Ascending aorta (tissue), 2 donors: Measurements from ENCODE around the gene SLC38A11. TPM values are rescaled to one million over a fixed set of nuclear protein-coding genes. Genes with fewer than 3 reads are reported as not detected.
"Not testable (repeated sequence)": the region's sequence is repeated elsewhere in the genome, so short reads cannot be mapped to it uniquely, and the experiment has no call there.

ENCODE experiments used
- DNase-seq, 2 donors: peaks; one replicate each; pipeline ENCODE4 v3.0.0-alpha.2; 2019; ENCODE audit warnings: low spot score in 2 of 2
- H3K27ac ChIP-seq, 2 donors: fragments of 200-600 bp; sonication (generic); one replicate each; pipeline ENCODE4 v1.5.1; 2016 to 2017; ENCODE audit warnings: mild to moderate bottlenecking in 1 of 2
- H3K27me3 ChIP-seq: fragments of 200-600 bp; sonication (generic); one replicate; pipeline ENCODE4 v1.5.1; 2017
- H3K36me3 ChIP-seq, 2 donors: fragments of 200-600 bp; sonication (generic); one replicate each; pipeline ENCODE4 v1.5.1; 2016
- H3K4me1 ChIP-seq, 2 donors: fragments of 200-600 bp; sonication (generic); one replicate each; pipeline ENCODE4 v1.5.1; 2016 to 2017; ENCODE audit warnings: mild to moderate bottlenecking in 1 of 2
- H3K4me3 ChIP-seq, 2 donors: fragments of 200-600 bp; sonication (generic); one replicate each; pipeline ENCODE4 v1.5.1; 2016 to 2017; ENCODE audit warnings: mild to moderate bottlenecking in 1 of 2
- H3K9me3 ChIP-seq, 2 donors: fragments of 200-600 bp; sonication (generic); one replicate each; pipeline ENCODE4 v1.5.1; 2016
- CTCF ChIP-seq, 3 experiments: fragments of 200-600 bp in 2 of 3; fragments of 450-650 bp in 1 of 3; sonication (generic) in 2 of 3; IDR thresholded peaks; one replicate each; pipeline ENCODE4 v1.5.1; 2016 to 2019; ENCODE audit warnings: antibody characterized with exemption in 3 of 3, mild to moderate bottlenecking in 1 of 3, moderate library complexity in 1 of 3
- intact Hi-C: fragments of 100-400 bp; cut with DNase I; formaldehyde crosslinking; loops from one replicate; pipeline ENCODE4 v1.15.1; 2023
- total RNA-seq: library from RNA; depleted of rRNA; stranded (reverse); fragments of >200 nt; gene quantifications from one replicate; pipeline ENCODE4 v1.1.0, GENCODE V29; 2016

SLC38A11 gene
- total RNA-seq, 1 donor from 2014 or later: not detected

DNA sequence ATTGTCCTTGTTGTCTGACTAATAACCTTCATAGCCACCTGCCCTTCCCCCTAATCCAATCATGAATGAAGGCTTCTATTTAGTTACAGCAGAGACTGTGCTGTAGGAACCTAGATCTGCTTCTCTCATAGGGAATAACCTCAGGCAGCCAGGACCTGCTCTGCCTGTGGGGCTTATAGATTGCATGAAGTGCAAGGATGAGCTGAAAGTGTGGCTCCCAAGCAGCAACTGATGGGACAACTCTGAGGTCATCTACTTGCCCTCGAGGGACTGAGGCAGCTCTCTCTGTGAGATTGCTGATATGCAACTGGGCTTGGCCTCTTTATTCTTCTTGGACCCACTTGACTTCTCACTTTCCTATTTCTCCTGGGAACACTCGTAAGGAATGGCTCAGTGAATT is 23.8 kb upstream of the SLC38A11 start:
- no peak for TF ChIP-seq CTCF (IDR thresholded peaks at IDR 0.05)
- no peaks in the 10 kb centered on the region for H3K27me3 ChIP-seq
- intact Hi-C loops: no loop called here

GRCh38 chr2:164976875-164977470 is 21.6 kb upstream of the SLC38A11 start:
- intact Hi-C loops, H3K36me3 ChIP-seq, H3K4me3 ChIP-seq, H3K27ac ChIP-seq, H3K27me3 ChIP-seq, H3K9me3 ChIP-seq, H3K4me1 ChIP-seq, DNase-seq: not testable (repeated sequence)

More for the DNA sequence above, 23.8 kb upstream of the SLC38A11 start:
- Histone ChIP-seq H3K4me1 (peaks cover 2 to 9% of the 10 kb centered on the region in 2 donors), H3K36me3 (no peaks in the 10 kb centered on the region), H3K9me3 (no peaks in the 10 kb centered on the region), H3K27ac (no peak overlapping the region), H3K4me3 (no peak overlapping the region)
- DNase-seq: no peak

- intact Hi-C loops: no loop called here
- no peak overlapping the region for H3K4me3 ChIP-seq
- H3K27me3 ChIP-seq: no peaks in the 10 kb centered on the region
- TF ChIP-seq CTCF (IDR thresholded peaks at IDR 0.05): no peak
- peaks cover under 1 to 3% of the 10 kb centered on the region in 2 donors for H3K4me1 ChIP-seq
- no peak for DNase-seq
- H3K36me3 ChIP-seq: no peaks in the 10 kb centered on the region
- no peak overlapping the region for H3K27ac ChIP-seq
- no peaks in the 10 kb centered on the region for H3K9me3 ChIP-seq
Measured at GRCh38 chr2:164976301-164976700, 21.0 kb upstream of the SLC38A11 start.

GRCh38 chr2:164975891-164976290 is 20.6 kb upstream of the SLC38A11 start:
- DNase-seq: no peak
- H3K9me3 ChIP-seq: no peaks in the 10 kb centered on the region
- intact Hi-C loops: no loop called here
- H3K27ac ChIP-seq: no peak overlapping the region
- H3K4me1 ChIP-seq: no peaks in the 10 kb centered on the region
- no peaks in the 10 kb centered on the region for H3K36me3 ChIP-seq
- H3K27me3 ChIP-seq: no peaks in the 10 kb centered on the region
- no peak for TF ChIP-seq CTCF (IDR thresholded peaks at IDR 0.05)
- no peak overlapping the region for H3K4me3 ChIP-seq

DNA sequence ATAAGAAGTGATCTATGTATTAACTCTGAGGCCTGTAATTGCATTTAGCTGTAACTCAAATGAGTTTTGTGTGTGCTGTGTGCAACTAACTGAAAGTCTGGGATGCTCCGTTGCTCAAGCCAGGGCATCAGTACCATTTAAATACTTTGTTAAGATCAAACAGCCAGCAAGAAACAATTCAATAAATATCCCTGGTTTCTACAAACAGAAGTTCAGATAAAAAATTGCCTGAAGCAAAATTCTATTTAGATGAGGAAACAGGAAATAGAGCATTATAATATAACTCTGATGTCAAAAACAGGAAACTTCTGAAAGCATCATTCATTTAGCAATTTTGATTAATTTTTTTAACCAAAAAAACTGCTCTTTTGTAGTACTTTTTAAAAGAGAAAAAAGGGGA is 18.9 kb upstream of the SLC38A11 start:
- no peaks in the 10 kb centered on the region for H3K36me3 ChIP-seq
- no peaks in the 10 kb centered on the region for H3K27me3 ChIP-seq
- H3K27ac ChIP-seq: no peak overlapping the region
- intact Hi-C loops: no loop called here
- no peak for DNase-seq
- H3K9me3 ChIP-seq: no peaks in the 10 kb centered on the region
- no peak overlapping the region for H3K4me3 ChIP-seq
- no peaks in the 10 kb centered on the region for H3K4me1 ChIP-seq
- TF ChIP-seq CTCF (IDR thresholded peaks at IDR 0.05): no peak

GRCh38 chr2:164972216-164972615 is 16.9 kb upstream of the SLC38A11 start:
- no peak overlapping the region for H3K4me3 ChIP-seq
- intact Hi-C loops: no loop called here
- no peaks in the 10 kb centered on the region for H3K27me3 ChIP-seq
- H3K27ac ChIP-seq: no peak overlapping the region
- no peaks in the 10 kb centered on the region for H3K9me3 ChIP-seq
- no peaks in the 10 kb centered on the region for H3K36me3 ChIP-seq
- no peak for DNase-seq
- no peaks in the 10 kb centered on the region for H3K4me1 ChIP-seq
- no peak for TF ChIP-seq CTCF (IDR thresholded peaks at IDR 0.05)
